Epithelial cell of proximal tubule (primary cell): ENCODE results near the gene BIK. TPM values are rescaled to one million over a fixed set of nuclear protein-coding genes. Genes with fewer than 3 reads are reported as not detected.

Source experiments
- DNase-seq: peaks from one replicate; pipeline ENCODE4 v3.0.0-alpha.2; 2011; ENCODE audit warnings: low read depth
- H3K4me3 ChIP-seq: 2 replicates; pipeline ENCODE4 v1.5.1; 2011; ENCODE audit warnings: low read depth, mild to moderate bottlenecking, low read length
- CTCF ChIP-seq: conservative IDR thresholded peaks from 2 replicates; pipeline ENCODE4 v1.5.1; 2012; ENCODE audit warnings: low read depth, mild to moderate bottlenecking, low read length
- total RNA-seq: library from RNA; depleted of rRNA; stranded (reverse); fragments of >200 nt; gene quantifications from 2 replicates; pipeline ENCODE4 v1.2.3, GENCODE V29; 2015

Gene BIK
- total RNA-seq, 1 donor from 2014 or later, result 18.3 TPM

GRCh38 chr22:43106302-43106701, 4.2 kb upstream of the BIK start:
- no peak for TF ChIP-seq CTCF
- no peak overlapping the region for H3K4me3 ChIP-seq
- DNase-seq, result no peak

- no peak for DNase-seq
- no peak overlapping the region for H3K4me3 ChIP-seq
- TF ChIP-seq CTCF, result no peak
These were observed 1.0 kb upstream of the BIK start for GRCh38 chr22:43109511-43109910.

DNA sequence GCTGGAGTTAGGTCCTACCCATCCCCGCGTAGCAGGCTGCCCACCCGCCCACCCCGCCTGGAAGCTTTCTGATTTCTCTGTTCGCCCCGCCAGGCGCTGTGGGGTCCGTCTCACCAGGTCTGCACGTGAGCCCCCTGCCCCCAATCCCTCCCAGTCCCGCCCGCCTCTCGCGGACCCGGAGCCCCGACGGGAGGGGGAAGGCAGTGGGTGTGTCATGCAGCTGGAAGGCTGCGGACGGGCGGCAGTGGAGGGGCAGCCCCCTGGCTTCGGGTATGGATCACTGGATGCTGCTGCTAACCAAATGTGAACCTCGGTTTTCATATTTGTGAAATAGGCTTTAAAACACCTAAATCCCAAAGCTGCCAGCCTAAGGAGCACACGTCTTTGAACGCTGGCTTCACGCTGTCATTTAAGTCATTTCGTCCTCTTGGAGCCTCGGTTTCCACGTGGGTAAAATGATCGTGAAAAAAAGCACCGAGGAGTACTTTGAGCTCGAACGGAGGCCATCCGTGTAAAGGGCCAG, 568 bp upstream of the BIK start:
- DNase-seq, result no peak
- no peak for TF ChIP-seq CTCF
- peak overlapping the region; percentile 68 for H3K4me3 ChIP-seq

DNA sequence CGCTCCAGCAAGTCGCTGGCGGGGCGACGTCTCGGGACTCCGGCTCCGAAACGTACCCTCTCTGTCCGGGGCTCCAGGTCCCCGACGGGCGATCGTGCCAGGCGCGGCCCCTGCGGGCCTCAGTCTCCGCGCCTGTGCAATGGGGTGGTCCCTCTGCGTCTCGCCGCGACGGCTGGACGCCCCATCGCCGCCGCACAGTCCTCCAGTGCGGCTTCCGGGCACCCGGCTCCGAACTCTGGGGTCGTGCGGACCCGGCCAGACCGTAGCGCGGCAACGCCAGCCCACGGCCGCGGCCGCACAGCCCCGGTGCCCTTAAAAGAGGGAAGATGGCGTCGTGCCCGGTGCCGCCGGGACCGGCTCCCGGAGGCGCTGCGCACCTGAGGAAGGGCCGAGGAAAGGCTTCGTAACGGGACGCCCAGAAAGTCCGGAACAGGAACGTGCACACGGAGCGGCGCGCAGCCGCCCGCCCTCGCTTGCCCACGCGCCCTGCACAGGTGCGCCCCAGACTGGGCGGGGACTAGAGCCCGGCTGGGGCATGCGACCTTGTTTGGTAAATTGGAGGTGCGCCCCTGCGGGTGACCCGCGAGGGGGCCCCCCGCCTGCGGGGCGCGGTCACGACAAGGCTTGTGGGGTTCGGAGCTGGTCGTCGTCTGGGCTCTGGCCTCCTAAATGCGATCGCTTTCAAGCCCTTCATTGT, 525 bp downstream of the BIK start:
- H3K4me3 ChIP-seq, result peak overlapping the region; percentile 68
- DNase-seq, result no peak
- TF ChIP-seq CTCF, result no peak

GRCh38 chr22:43113526-43114251, 3.1 kb downstream of the BIK start:
- no peak for TF ChIP-seq CTCF
- no peak for DNase-seq

DNA sequence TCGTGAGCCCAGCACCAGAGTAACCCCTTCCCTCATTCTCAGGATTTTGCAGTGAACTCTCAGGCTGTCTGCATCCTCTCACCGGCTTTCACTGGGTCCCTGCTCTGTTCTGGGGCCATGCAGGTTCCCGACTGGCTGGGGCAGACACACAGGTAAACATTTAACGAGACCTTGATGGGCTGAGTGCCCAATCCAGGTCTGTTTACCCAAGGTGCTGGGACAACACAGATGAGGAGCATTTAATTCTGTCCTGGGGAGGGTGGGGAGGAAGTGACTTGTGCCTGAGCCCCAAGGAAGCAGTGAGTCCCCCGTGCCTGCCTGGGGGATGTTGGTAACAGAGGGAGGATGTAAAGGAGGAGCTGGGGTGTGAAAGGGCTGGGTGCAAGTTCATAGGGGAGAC, 4.4 kb downstream of the BIK start:
- no peak overlapping the region for H3K4me3 ChIP-seq
- DNase-seq, result no peak
- no peak for TF ChIP-seq CTCF

More at GRCh38 chr22:43113526-43114251, 3.1 kb downstream of the BIK start:
- H3K4me3 ChIP-seq, result no peak overlapping the region
